Right renal pelvis (tissue), 4 donors: ENCODE data around the gene GOLGA6L2. TPM values are rescaled to one million over a fixed set of nuclear protein-coding genes. Genes with fewer than 3 reads are reported as not detected.
"Not testable (repeated sequence)": the region's sequence is repeated elsewhere in the genome, so short reads cannot be mapped to it uniquely, and the experiment has no call there.

Experiments
- DNase-seq, 4 donors: peaks; one replicate each; pipeline ENCODE4 v3.0.0-alpha.2; 2013; ENCODE audit warnings: low read depth in 4 of 4, low spot score in 3 of 4, missing footprints in 1 of 4
- polyA plus RNA-seq, 4 donors: library from polyadenylated mRNA; unstranded; fragments of 120-200 nt; gene quantifications; one replicate each; pipeline ENCODE4 v1.2.1, GENCODE V29; 2013; ENCODE audit not compliant: insufficient read length in 4 of 4

Gene GOLGA6L2
- under 1 TPM in 1 of 4 donors, not detected in 3; 0.03 TPM for polyA plus RNA-seq

- DNase-seq = no peak
These were observed at the start of gene GOLGA6L2 for GRCh38 chr15:23447107-23447500. GOLGA6L2 (minus strand) TSS chr15:23447243; CDS start chr15:23447181, 62 bp downstream.

GRCh38 chr15:23484870-23485269, 37.8 kb upstream of the GOLGA6L2 start:
- no peak for DNase-seq

- DNase-seq = no peak
These were observed 36.8 kb upstream of the GOLGA6L2 start for GRCh38 chr15:23483821-23484299.

- DNase-seq = no peak
These were observed 35.9 kb upstream of the GOLGA6L2 start for GRCh38 chr15:23482764-23483489.

- DNase-seq = no peak
These were observed 35.2 kb upstream of the GOLGA6L2 start for GRCh38 chr15:23482228-23482627.

- DNase-seq = no peak
These were observed 30.9 kb upstream of the GOLGA6L2 start for GRCh38 chr15:23477920-23478319.

- no peak for DNase-seq
These were observed 25.6 kb upstream of the GOLGA6L2 start for GRCh38 chr15:23472678-23473077.

GRCh38 chr15:23472033-23472432, 25.0 kb upstream of the GOLGA6L2 start:
- no peak for DNase-seq

- DNase-seq = no peak
These were observed 20.1 kb upstream of the GOLGA6L2 start for GRCh38 chr15:23467110-23467600.

- DNase-seq = no peak
These were observed 10.8 kb upstream of the GOLGA6L2 start for GRCh38 chr15:23457890-23458289.

GRCh38 chr15:23446215-23447106, 582 bp downstream of the GOLGA6L2 start:
- DNase-seq = no peak

GRCh38 chr15:23444269-23444668, 2.8 kb downstream of the GOLGA6L2 start:
- DNase-seq = no peak

- no peak for DNase-seq
These were observed 5.8 kb downstream of the GOLGA6L2 start for GRCh38 chr15:23441204-23441603.

- DNase-seq = no peak
These were observed 6.4 kb downstream of the GOLGA6L2 start for GRCh38 chr15:23440596-23440995.

- DNase-seq = no peak
These were observed 7.5 kb downstream of the GOLGA6L2 start for GRCh38 chr15:23439513-23439912.

GRCh38 chr15:23438816-23439466, 8.1 kb downstream of the GOLGA6L2 start:
- DNase-seq = no peak

- no peak for DNase-seq
These were observed 9.4 kb downstream of the GOLGA6L2 start for GRCh38 chr15:23437673-23438072.

GRCh38 chr15:23437146-23437545, 9.9 kb downstream of the GOLGA6L2 start:
- no peak for DNase-seq

GRCh38 chr15:23436421-23436820, 10.6 kb downstream of the GOLGA6L2 start:
- DNase-seq = no peak

GRCh38 chr15:23434699-23435098, 12.3 kb downstream of the GOLGA6L2 start:
- DNase-seq = not testable (repeated sequence)

GRCh38 chr15:23425327-23425726, 21.7 kb downstream of the GOLGA6L2 start:
- DNase-seq = not testable (repeated sequence)
